Stimulated activated CD8-positive, alpha-beta memory T cell treated with anti-CD3 and anti-CD28 coated beads, Interleukin-4, amount 100 ng/mL, for 48 hours (primary cell): ENCODE measurements around the gene PPEF2.

Experiments
- DNase-seq: peaks from one replicate; pipeline ENCODE4 v3.0.0-alpha.2; 2020

Gene PPEF2

GRCh38 chr4:75895744-75896314 lies 6.4 kb downstream of the PPEF2 start:
- DNase-seq = peak; percentile 25

DNA sequence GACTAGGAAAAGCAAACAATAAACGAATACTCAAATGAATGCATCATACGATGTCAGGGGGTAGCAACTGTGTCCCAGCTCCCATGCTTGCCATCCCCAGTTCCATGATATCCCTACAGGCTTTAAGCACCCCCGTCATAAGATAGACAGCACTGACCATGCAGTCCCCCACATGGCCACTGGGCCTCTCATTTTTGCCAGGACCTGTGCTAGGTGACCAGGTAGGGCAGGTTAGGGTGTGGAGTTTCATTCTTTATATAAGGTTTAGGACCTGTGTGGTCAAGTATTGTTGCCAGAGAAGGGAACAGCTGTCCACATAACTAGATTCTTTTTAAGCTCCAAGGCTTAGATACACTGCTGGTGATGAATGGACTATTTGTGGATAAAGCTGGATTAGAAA lies 9.7 kb downstream of the PPEF2 start:
- no peak for DNase-seq

GRCh38 chr4:75891611-75892010 lies 10.6 kb downstream of the PPEF2 start:
- DNase-seq = no peak

- no peak for DNase-seq
Measured at GRCh38 chr4:75889537-75890199, 12.6 kb downstream of the PPEF2 start.

DNA sequence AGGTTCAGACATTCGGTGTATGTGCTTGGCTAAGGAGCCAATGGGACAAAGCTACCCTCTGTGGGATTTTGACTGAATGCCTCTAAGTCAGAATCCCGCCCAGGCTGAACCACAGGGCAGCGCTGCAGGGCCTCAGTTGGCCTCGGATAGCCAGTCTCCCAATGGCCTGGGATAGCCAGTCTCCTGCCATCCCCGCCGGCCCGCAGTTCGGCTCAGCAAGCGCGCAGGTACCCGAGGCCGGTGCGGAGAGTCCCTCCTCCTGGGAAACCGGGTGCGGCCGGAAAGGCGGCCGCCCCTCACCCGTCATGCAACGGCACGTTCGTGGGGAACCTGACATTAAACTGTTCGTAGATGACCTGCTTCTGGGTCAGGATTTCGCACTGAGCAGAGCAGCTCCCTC lies 16.1 kb downstream of the PPEF2 start:
- no peak for DNase-seq

- no peak for DNase-seq
Measured at GRCh38 chr4:75881476-75881875, 20.8 kb downstream of the PPEF2 start.

GRCh38 chr4:75880278-75880677 lies 22.0 kb downstream of the PPEF2 start:
- no peak for DNase-seq

DNA sequence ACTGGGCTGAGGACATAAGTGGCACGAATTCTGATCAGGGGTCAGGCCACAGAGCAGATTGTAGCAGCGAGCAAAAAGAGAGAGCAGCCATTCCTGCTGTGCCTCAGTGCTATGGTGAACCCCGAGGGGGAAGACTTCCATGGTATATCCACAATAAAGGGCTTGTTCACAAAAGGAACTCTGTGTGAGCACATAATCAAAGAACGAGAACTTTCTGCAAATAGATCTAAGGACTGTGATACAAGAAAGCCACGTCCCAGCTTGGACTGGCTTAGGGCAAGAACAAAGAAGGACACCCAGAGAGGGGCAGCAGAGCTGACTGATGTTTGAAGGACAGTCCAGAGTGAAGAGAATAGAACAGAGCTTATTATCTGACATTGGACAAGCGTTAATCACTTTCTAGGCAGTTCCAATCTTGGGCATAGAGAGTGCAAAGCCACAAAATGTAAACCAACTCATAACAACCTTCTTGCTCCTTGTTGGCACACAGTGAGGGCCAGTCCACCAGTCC lies 24.0 kb downstream of the PPEF2 start:
- no peak for DNase-seq

GRCh38 chr4:75876218-75876617 lies 26.0 kb downstream of the PPEF2 start:
- no peak for DNase-seq

DNA sequence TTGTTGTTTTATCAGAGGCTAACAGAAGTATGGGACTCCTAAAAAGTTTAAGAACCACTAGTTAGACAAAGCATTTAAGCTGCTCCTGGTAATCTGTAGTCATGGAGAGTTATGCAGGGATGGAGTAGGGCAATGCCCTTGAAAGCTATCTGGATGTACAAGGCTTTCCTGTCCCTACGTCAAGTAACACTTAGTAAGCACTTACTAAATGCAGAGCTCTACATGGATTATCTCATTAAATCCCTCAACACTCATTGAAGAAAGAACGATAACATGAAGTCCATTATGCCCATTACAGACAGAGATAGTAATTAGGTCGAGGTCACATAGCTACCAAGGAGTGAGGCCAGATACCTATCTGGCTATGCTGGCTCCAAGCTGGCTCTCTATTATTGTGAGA lies 33.2 kb downstream of the PPEF2 start:
- DNase-seq = no peak

DNA sequence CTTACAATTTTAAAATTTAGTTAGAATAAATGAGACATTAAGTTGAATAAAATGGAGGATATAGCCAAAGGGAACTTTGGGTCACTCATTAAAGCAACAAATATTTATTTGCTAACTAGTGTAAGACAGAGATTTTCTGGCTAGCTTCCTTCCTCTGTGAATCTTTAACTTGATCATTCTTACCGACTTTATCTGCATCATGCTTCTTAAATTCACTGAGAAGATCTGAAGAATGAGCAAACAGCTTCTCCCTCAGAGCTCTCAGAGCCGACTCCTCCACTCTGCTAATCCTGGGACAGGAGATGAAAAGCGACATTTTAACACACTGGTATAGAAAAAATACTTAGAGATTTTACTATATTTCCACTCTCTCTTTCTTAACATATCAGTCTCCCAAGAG lies 35.1 kb downstream of the PPEF2 start:
- no peak for DNase-seq

DNA sequence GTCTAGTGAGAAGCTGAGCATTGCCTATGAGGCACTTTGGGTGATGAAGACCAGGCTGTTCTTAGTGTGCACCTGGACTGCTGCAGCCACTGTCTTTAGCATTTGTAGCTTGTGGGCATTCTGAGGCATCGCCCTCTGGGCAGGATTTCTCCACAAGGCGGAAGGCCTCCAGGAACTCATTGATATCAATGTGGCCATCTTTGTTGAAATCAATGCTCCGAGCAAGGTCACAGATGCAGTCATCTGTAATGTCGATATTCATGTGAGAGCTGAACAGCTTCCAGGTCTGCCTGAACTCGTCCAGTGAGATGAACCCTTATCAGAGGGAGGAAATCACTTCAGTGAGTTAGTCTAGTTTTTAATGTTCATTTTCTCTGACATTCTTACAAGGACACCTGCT lies 41.6 kb downstream of the PPEF2 start:
- no peak for DNase-seq

DNA sequence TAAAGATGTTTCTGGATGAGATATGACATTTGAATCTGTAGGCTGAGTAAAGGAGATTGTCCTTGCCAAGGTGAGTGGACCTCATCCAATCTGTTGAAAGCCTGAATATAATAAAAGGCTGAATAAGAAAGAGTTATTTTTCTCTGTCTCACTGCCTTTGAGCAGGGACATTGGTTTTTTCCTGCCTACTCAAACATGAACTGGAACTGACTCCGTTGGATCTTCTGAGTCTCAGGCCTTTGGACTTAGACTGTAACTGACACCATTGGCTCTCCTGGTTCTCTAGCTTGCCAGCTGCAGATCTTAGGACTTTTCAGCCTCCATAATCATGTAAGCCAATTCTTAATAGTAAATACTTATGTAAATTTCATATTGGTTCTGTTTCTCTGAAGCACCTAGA lies 43.5 kb downstream of the PPEF2 start:
- no peak for DNase-seq

DNA sequence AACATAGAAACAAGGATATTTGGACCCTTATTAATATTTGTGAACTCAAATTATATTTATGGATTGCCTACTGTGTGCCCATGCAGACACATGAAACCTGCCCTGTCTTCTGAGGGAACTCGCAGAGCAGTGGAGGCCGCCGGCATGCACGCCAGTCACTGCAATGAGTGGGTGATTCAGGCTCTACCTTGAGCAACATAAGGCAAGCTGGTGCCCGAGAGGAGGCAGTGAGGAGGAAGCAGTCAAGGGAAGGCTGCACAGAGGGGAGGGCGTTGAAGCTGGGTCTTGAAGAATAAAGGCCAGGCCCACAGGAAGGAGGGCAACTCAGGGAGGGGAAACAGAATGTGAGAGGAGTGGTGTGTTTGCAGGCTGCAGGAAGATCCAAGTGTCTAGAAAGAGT lies 52.8 kb downstream of the PPEF2 start:
- DNase-seq = no peak

GRCh38 chr4:75848891-75849290 lies 53.4 kb downstream of the PPEF2 start:
- DNase-seq = no peak

- peak; percentile 35 for DNase-seq
Measured at GRCh38 chr4:75848171-75848760, 54.0 kb downstream of the PPEF2 start.

GRCh38 chr4:75845992-75846391 lies 56.3 kb downstream of the PPEF2 start:
- DNase-seq = no peak

DNA sequence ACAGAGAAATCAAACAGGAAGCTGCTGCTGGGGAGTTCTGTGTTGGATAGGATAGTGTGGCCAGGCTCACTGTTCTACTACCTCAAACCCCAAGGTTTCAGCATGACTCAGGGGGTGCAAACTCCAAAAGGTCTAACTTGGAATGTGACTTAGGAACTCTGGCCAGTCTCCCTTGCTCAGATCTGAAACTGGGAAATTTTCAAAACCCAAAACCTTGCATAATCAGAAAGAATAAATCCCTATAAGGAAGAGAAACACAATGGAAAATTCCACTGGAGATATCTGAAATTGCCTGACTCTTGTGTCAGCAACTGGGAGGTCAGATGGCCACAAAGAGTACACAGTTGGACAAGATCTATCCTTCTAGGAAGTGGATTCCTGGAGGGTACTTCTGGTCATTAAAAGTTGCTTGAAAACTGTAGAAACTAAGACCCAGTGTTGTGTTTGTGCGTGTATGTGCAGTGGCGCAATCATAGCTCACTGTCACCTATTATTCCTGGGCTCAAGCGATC lies 58.0 kb downstream of the PPEF2 start:
- no peak for DNase-seq

DNA sequence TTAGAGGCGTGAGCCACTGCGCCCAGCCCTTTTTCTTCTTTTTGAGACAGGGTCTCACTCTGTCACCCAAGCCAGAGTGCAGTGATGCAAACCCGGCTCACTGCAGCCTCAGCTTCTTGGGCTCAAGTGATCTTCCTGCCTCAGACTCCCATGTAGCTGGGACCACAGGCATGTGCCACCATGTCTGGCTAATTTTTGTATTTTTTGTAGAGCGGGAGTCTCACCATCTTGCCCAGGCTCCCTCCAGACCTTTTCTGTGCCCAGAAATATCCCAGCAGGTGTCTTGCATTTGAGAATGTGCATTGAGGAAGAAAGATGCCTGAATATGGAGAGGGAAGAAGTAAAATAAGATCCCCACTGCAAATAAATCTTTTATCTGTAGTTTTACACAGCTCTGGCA lies 58.7 kb downstream of the PPEF2 start:
- DNase-seq = no peak

- DNase-seq = no peak
Measured at GRCh38 chr4:75841641-75842520, 60.4 kb downstream of the PPEF2 start.

- no peak for DNase-seq
Measured at GRCh38 chr4:75834772-75835154, 67.5 kb downstream of the PPEF2 start.

DNA sequence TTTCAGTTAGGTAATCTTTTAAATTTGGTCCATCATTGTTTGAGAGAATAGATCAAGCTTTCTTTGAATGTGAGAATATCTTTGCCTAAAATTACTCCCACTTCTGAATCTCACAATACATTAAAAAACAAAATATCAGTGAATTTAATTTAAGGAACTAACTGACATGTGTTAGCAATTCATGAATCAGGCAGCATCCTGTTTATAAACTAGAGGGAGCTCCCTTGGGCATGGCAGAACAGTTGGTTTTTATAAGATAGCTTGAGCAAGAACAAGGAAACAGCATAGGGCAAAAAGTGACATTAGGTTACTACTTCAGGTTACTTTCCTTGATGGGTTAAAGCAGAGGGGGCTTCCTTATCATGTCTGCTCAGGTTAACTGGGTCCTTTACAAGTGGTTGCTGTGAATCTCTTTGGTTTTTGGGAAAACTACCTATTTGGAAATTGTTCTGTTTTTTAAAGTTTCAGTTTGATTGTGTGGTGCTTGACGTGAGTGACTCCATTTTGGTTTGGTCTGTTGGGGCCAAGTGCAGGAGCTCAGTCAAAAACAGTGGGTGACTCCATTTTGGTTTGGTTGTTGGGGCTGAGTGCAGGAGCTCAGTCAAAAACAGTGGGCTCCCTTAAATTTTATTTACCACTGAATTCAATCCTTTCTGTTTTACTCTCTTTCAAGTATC lies 68.0 kb downstream of the PPEF2 start:
- DNase-seq = no peak
